Thymus (tissue), 11 donors: Measurements from ENCODE around the gene GGACT. TPM values are rescaled to one million over a fixed set of nuclear protein-coding genes. Genes with fewer than 3 reads are reported as not detected.

ENCODE experiments used
- DNase-seq, 9 donors: peaks; one replicate each; pipeline ENCODE4 v3.0.0-alpha.2; 2013; ENCODE audit warnings: low spot score in 9 of 9, low read depth in 6 of 9, missing footprints in 1 of 9
- H3K27ac ChIP-seq, 2 donors: one replicate each; pipeline ENCODE4 v1.5.1; 2013; ENCODE audit warnings: control low read depth in 1 of 2, low read depth in 1 of 2, low read length in 1 of 2, mild to moderate bottlenecking in 1 of 2, moderate library complexity in 1 of 2
- H3K27me3 ChIP-seq, 2 donors: one replicate each; pipeline ENCODE4 v1.5.1; 2013; ENCODE audit warnings: low read length in 1 of 2; ENCODE audit not compliant: control insufficient read depth in 2 of 2, insufficient read depth in 1 of 2
- H3K36me3 ChIP-seq, 2 donors: one replicate each; pipeline ENCODE4 v1.5.1; 2013; ENCODE audit warnings: low read length in 1 of 2, mild to moderate bottlenecking in 1 of 2, moderate library complexity in 1 of 2; ENCODE audit not compliant: control insufficient read depth in 2 of 2, insufficient read depth in 2 of 2
- H3K4me1 ChIP-seq, 2 donors: one replicate each; pipeline ENCODE4 v1.5.1; 2013; ENCODE audit warnings: low read length in 2 of 2; ENCODE audit not compliant: control insufficient read depth in 2 of 2, insufficient read depth in 2 of 2
- H3K4me3 ChIP-seq, 2 donors: one replicate each; pipeline ENCODE4 v1.5.1; 2013; ENCODE audit warnings: low read length in 2 of 2, control low read depth in 1 of 2, mild to moderate bottlenecking in 1 of 2
- H3K9me3 ChIP-seq, 2 donors: one replicate each; pipeline ENCODE4 v1.5.1; 2013; ENCODE audit warnings: low read length in 1 of 2, mild to moderate bottlenecking in 1 of 2; ENCODE audit not compliant: control insufficient read depth in 2 of 2, insufficient read depth in 1 of 2
- WGBS: extraction: QIAGEN DNeasy Blood & Tissue Kit; methylation state at CpG from one replicate; pipeline ENCODE4 v1.1.7; 2013; 5-methylcytosine and 5-hydroxymethylcytosine counted together
- polyA plus RNA-seq: library from polyadenylated mRNA; stranded (reverse); fragments of 200-250 nt; gene quantifications from one replicate; pipeline ENCODE4 v1.2.3, GENCODE V29; 2013
- total RNA-seq: library from RNA; stranded (reverse); fragments of 120-200 nt; gene quantifications from one replicate; pipeline ENCODE4 v1.2.4, GENCODE V29; 2013
- donor health status: healthy.

The GGACT gene
- total and polyA plus RNA-seq, 2 donors: 3.5 to 4.4 TPM

- DNase-seq: no peak
- Histone ChIP-seq H3K9me3 (no peaks in the 10 kb centered on the region), H3K4me1 (peaks cover 2 to 7% of the 10 kb centered on the region in 2 donors), H3K4me3 (no peak overlapping the region), H3K36me3 (no peaks in the 10 kb centered on the region), H3K27me3 (peaks cover 0 to 4% of the 10 kb centered on the region in 2 donors), H3K27ac (no peak overlapping the region)
- WGBS: 98% methylated on average over 9 of the region's 9 CpGs
Measured at GRCh38 chr13:100517135-100517534, 71.5 kb downstream of the GGACT start.

DNA sequence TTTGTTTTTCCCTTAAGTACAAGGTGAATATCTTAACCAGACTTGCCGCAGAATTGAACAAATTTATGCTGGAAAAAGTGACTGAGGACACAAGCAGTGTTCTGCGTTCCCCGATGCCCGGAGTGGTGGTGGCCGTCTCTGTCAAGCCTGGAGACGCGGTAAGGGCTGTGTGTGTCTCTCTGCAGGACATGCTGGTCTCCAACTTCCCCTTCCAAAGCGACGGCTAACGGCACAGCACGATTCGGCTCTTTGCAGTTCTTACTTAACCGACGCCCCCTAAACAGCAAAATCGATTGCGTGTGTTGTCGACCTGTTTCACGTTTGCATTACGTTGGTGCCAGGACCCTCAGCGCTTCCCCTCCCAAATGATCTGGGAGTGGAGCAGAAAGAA lies 73.2 kb downstream of the GGACT start:
- no peaks in the 10 kb centered on the region for H3K9me3 ChIP-seq
- no peak for DNase-seq
- 87% methylated on average over 20 of the region's 20 CpGs for WGBS
- no peak overlapping the region for H3K27ac ChIP-seq
- no peaks in the 10 kb centered on the region for H3K36me3 ChIP-seq
- H3K4me1 ChIP-seq: no peaks in the 10 kb centered on the region
- H3K4me3 ChIP-seq: no peak overlapping the region
- H3K27me3 ChIP-seq: no peaks in the 10 kb centered on the region

GRCh38 chr13:100514788-100515409 lies 73.7 kb downstream of the GGACT start:
- no peaks in the 10 kb centered on the region for H3K9me3 ChIP-seq
- no peak overlapping the region for H3K4me3 ChIP-seq
- H3K27me3 ChIP-seq: no peaks in the 10 kb centered on the region
- H3K4me1 ChIP-seq: no peaks in the 10 kb centered on the region
- no peaks in the 10 kb centered on the region for H3K36me3 ChIP-seq
- WGBS: 5% methylated on average over 5 of the region's 5 CpGs
- DNase-seq: peak; percentile 34 to 82 (median 63)
- H3K27ac ChIP-seq: no peak overlapping the region

GRCh38 chr13:100513987-100514670 lies 74.5 kb downstream of the GGACT start:
- DNase-seq: no peak
- no peaks in the 10 kb centered on the region for H3K36me3 ChIP-seq
- WGBS: 88% methylated on average over 8 of the region's 8 CpGs
- no peaks in the 10 kb centered on the region for H3K27me3 ChIP-seq
- H3K9me3 ChIP-seq: no peaks in the 10 kb centered on the region
- no peaks in the 10 kb centered on the region for H3K4me1 ChIP-seq
- no peak overlapping the region for H3K4me3 ChIP-seq
- no peak overlapping the region for H3K27ac ChIP-seq

DNA sequence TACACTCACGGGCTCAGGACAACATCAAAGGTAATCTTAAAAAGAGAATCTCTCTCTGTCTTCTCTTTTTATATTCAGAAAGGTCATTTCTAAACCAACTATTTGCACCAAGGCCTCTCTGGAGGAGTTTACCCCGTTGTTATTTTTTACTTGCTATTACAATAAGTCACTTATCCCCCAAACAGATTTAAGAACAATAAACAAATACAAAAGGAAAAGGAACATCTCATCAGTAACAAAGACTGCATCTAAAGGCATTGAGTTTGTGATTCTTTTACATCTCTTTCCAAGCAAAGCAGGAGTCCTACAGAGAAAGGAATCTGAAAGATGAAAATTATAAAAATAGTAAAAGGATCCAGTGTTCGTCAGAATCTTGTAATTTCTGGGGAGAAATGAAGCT lies 75.4 kb downstream of the GGACT start:
- 90% methylated on average over 3 of the region's 3 CpGs for WGBS
- Histone ChIP-seq H3K27ac (no peak overlapping the region), H3K4me1 (no peaks in the 10 kb centered on the region), H3K36me3 (no peaks in the 10 kb centered on the region), H3K27me3 (no peaks in the 10 kb centered on the region), H3K4me3 (no peak overlapping the region), H3K9me3 (no peaks in the 10 kb centered on the region)
- DNase-seq: no peak

DNA sequence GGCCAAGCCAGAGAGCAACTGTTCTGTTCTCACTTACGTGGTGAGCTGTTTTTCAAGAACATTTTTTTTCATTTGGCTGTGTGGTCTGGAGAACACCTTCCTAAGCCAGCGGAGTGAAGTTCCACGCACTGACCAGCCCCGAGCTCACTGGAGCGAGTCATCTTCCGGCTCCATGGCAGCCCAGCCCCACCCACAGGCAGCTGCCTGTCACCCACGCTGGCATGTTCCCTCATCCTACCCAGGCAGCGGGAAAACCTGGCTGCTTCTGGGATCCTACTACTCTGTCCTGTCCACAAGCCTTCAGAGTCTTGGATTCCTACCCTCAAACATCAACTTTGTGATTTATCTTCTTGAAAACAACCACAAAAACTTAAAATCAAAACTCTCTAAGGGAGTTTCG lies 76.2 kb downstream of the GGACT start:
- H3K9me3 ChIP-seq: no peaks in the 10 kb centered on the region
- no peak for DNase-seq
- H3K27me3 ChIP-seq: no peaks in the 10 kb centered on the region
- H3K36me3 ChIP-seq: no peaks in the 10 kb centered on the region
- H3K4me3 ChIP-seq: no peak overlapping the region
- no peaks in the 10 kb centered on the region for H3K4me1 ChIP-seq
- no peak overlapping the region for H3K27ac ChIP-seq
- 97% methylated on average over 9 of the region's 9 CpGs for WGBS

DNA sequence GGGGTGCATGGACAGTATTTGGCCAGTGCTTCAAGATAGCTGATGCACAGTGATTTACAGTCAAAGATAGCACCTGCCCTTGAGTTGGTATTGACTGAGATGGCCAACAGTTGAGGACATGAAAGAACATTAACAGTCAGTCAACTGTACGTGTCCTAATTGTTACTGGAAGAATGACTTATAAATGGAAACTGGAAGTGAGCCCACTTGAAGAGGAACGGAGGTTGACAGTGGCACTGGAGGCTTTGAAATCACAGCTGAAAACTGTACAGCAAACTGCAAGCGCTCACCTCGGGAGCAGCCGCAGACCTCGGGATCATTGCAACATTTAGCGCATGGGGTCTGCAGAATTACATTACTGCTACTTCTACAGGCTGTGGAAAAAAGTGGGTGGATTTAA lies 77.1 kb downstream of the GGACT start:
- Histone ChIP-seq H3K27ac (no peak overlapping the region), H3K27me3 (no peaks in the 10 kb centered on the region), H3K4me3 (no peak overlapping the region), H3K36me3 (no peaks in the 10 kb centered on the region), H3K4me1 (peaks cover 0 to 3% of the 10 kb centered on the region in 2 donors), H3K9me3 (no peaks in the 10 kb centered on the region)
- no peak for DNase-seq
- WGBS: 94% methylated on average over 7 of the region's 7 CpGs

GRCh38 chr13:100510208-100510957 lies 78.2 kb downstream of the GGACT start:
- no peak overlapping the region for H3K4me3 ChIP-seq
- no peak for DNase-seq

DNA sequence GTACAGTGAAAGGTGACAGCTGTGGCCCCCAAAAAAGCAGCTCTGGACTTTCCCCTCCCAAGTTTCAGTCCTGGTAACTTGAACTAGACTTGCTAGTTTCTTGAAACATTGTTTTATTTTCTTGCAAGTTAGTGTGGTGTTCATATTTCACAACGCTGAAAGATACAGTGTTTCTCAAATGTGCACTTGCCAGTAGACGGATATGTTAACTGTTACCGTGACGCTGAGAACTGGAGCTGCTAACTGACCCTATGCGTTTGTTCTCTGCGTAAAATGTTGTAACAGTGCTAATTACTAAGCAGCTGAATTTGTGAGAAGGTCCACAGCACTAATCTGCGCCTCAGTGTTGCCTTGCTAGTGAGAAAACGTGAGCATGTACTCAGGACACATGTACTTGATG lies 79.6 kb downstream of the GGACT start:
- no peak for DNase-seq
- H3K4me3 ChIP-seq: no peak overlapping the region
- WGBS: 93% methylated on average over 8 of the region's 8 CpGs

More at GRCh38 chr13:100510208-100510957, 78.2 kb downstream of the GGACT start:
- no peaks in the 10 kb centered on the region for H3K27me3 ChIP-seq
- H3K36me3 ChIP-seq: no peaks in the 10 kb centered on the region
- peaks cover 0 to 6% of the 10 kb centered on the region in 2 donors for H3K4me1 ChIP-seq
- H3K27ac ChIP-seq: no peak overlapping the region
- no peaks in the 10 kb centered on the region for H3K9me3 ChIP-seq
- 99% methylated on average over 11 of the region's 11 CpGs for WGBS

More for the DNA sequence above, 79.6 kb downstream of the GGACT start:
- no peak overlapping the region for H3K27ac ChIP-seq
- peaks cover 0 to 6% of the 10 kb centered on the region in 2 donors for H3K4me1 ChIP-seq
- no peaks in the 10 kb centered on the region for H3K9me3 ChIP-seq
- H3K27me3 ChIP-seq: no peaks in the 10 kb centered on the region
- no peaks in the 10 kb centered on the region for H3K36me3 ChIP-seq
